HG03439 (cell line): Measurements from ENCODE around the gene TOP3A.

ENCODE experiments used
- ATAC-seq: cut with Tn5 transposase; IDR thresholded peaks from one replicate; pipeline ENCODE4 v1.9.1; 2021; ENCODE audit warnings: mild to moderate bottlenecking, moderate library complexity; ENCODE audit not compliant: unreplicated experiment

The TOP3A gene

DNA sequence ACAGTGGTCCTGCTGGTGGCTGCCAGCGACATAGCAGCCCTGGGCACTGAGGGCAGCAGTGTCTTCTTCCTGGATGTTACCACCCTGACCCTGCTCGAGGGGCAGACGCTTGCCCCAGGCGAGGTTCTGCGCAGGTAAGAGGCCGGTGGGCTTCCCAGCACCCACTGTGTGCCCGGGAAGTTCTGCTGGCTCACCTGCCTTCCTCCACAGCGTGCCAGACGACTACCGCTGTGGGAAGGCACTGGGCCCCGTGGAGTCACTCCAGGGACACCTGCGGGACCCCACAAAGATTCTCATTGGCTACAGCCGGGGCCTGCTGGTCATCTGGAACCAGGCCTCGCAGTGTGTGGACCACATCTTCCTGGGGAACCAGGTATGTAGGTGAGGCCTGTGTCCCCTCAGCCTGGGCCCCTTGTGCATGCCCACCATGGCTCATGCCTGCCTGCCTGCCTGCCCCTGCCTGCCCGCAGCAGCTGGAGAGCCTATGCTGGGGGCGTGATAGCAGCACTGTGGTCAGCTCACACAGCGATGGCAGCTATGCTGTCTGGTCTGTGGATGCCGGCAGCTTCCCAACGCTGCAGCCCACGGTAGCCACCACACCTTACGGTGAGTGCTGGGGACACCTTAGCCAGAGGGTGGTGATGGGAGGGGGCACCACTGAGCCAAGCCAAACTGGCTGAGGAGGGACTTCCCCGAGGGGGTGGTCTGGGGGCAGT lies 80.8 kb downstream of the TOP3A start:
- ATAC-seq: no peak

DNA sequence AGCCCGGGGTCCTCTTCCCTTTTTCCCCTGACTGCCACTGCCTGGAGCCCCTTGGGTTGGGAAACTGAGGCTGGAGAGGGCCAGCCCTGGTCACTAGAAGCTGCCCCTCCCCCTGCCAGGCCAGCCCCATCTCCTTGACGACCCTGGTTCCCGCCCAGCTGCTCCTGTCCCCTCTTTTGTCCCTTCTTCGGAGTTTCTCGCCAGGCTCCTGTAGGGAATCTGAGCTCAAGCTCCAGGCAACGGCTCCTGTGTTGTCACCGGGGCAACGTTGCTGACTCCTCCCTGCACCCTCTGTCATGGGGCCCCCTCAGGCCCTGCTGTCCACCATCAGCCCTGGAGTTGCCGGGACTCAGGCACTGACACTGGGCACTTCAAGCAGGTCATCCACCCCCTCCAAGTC lies 83.6 kb downstream of the TOP3A start:
- ATAC-seq: no peak

DNA sequence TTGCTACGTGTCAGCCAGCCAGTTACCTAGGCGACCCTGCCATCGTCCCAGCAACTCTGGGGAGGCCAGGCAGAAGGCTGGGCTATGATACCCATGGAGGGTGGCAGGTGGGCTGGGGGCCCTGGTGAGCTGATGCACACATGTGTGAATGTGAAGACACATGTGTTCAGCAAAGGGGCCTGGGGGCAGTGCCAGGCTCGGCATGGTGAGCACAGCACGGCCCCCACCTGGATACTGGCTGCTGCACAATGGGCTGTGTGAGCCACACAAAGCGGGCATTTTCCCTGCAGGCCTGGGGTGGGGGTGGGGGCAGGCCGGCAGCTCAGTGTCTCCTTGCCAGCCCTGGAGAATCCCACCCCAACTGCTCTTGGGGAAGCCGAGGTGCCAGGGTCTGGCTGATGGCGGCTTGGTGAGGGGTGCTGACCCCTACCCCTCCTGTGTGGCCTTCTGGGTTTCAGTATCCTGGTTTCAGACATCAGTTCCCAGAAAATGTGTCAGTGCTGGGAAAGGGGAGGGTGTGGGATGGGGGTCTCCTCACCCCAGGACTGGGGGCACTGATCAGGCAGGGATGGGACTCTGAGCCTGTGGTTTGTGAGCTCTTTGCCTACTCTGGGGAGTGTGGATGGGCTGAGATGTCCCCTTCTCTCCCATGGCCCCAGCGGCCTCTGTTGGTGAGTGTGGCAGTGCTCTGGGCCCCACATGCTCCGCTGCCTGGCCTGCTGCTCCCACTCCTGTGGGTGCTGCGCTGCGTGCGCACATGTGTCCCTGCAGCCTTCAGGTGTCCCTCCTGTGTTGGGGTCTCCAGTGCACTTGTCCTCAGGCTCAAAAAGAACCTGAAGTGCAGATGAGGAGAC lies 84.3 kb downstream of the TOP3A start:
- ATAC-seq: no peak

DNA sequence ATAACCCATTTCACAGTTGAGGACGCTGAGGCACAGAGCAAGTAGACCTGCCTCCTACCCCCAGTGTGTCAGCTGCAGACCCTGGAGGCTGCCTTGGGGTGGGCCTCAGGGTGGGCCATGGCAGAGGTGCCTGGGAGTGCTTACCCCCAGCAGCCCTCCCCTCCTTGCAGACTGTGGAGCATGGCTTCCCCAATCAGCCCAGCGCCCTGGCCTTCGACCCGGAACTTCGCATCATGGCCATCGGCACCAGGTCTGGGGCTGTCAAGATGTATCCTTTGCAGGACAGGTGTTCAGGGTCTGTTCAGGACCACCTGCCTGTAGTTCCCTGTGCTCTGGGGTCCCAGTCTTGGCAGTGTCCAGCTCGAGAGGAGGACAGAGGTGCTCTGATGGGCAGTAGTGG lies 85.0 kb downstream of the TOP3A start:
- ATAC-seq: no peak

DNA sequence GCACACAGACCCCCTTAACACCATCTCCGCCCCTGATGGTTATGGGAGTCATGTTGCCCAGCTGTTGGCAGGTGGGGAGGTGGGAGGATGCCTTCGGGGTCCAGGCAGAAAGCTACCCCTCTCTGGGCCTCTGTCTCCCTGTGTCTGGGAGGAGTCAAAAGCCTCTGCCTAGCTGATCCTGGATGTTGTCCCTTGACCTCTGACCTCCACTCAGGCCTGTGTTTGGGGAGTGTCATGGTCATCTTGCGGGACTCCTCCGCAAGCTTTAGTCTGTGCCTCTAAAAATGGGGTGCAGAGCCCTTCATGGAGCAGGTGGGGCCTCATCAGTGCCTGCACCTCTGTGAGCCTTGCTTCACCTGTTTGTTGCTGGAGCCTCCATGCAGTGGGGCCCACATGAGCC lies 85.5 kb downstream of the TOP3A start:
- no peak for ATAC-seq

DNA sequence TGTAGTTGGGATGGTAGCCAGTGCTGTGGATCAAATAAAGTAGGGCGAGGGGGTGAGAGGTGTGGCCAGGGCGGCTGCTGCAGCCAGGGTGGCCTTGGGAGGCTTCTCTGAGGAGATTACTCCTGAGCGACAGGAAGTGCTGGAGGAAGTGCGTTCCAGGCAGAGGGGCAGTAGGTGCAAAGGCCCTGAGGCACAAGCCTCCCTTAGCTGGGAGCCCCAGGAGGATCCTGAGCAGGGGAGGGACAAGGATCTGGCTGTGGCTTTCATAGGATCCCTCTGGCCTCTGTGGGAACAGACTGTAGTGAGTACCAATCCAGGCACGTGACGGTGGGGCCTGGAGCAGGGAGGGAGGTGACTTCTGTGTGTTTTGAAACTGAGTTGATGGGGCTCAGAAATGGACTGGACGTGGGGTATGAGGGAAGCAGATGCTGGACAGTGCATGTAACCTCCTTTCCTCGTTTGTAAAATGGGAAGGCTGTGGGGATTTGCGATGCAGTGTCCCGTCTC lies 86.6 kb downstream of the TOP3A start:
- ATAC-seq: no peak

DNA sequence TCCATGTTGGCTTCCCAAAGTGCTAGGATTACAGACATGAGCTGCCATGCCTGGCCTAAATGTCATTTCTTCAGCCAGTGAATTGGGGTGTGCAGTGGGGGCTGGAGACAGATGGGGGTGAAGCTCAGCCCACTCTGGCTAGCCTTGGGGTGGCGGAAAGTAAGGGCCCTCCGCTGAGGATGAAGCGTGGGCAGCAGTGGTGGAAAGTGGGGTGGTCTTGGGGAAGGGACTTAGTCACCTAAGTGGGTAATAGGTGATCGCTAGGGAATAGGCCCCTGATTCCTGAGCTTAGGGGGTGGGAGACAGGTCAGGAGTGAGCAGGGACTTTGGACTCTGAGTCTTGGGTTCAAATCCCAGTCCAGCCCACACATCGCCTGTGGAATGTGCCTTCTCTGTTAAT lies 87.2 kb downstream of the TOP3A start:
- no peak for ATAC-seq

DNA sequence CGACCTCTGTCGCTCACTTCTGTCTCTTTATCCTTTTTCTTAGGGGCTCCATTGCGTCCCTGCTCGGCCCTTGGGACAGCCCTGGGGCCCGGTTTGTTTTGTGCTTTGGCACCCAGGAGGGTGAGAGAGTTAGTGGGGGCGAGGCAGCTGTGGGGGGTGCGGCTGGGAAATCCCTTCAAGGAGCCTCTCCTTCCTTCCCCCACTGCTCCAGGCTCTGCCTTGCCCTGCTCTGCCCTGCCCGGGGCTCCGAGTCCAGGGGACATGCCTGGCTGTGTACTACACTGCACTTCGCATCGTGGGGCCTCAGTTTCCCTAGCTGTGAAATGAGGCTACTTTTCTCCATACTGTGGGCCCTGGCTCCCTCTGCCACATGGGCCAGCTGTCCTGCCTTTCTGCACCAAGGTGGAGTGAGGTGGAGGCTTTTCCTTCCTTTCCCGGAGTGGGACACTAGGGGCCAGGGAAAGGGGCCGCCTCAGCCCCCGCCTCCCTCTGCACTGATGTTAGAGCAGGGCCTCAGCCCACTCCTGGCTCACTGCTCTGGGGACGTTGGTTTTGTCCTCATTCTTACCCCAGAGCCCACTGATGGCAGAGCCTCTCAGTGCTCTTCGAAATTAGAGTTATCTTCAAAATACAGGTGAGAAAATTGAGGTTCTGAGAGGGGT lies 88.4 kb downstream of the TOP3A start:
- no peak for ATAC-seq

DNA sequence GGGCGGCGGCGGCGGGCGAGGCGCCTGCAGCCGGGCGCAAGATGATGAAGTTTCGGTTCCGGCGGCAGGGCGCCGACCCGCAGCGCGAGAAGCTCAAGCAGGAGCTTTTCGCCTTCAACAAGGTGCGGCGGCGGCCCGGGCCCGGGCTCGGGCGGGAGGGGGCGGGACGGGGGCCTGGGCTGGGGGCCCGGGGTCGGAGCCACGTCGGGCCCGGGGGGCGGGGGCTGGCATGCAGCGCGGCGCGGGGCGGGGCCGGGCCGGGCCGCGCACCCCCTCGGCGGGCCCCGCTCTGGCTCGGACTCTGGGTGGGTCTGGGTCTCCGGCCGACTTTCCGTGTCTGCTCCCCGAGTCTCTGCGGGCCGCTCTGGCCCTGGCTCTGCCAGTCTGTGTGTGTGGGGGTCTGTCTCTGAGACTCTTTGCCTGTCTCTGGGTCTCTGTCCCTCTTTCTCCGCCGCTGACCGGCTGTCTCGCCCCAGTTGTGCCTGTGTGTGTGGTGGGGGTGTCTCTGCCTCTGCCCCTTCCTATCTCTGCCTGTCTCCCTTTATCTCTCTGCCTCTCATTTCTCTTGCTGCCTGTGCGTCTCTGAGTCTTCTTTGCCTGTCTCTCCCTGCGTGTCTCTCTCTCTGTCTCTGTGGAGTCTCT lies 89.0 kb downstream of the TOP3A start:
- ATAC-seq: peak; percentile 13

DNA sequence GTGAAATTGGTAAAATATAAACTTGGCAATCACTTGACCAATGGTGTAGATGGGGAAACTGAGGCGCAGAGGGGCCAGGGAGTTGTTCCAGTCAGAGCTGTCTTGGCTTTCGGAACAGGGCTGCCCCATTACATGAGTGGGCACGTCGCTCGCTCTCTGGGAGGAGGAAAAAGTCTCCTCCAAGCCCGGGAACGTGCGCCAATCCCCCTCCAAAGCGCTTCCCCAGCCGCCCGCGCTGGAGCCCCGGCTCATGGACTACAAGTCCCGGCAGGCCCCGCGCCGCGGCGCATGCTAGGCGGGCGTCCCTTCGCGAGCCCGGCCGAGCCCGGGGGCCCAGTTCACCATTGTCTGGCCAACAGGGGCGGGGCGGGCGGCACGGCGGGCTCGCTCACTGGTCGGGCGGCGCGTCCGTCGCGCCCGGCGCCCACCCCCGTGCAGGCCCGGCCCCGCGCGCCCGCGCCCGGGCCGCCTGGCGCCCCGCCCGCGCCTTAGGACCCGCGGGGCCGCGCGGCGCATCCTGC lies 89.6 kb downstream of the TOP3A start, which contains the start of gene LLGL1:
LLGL1 (plus strand) TSS at position 515 of the 521 bp plus-strand sequence. CDS start 48 bp downstream, outside the sequence.
- peak; percentile 81 for ATAC-seq

DNA sequence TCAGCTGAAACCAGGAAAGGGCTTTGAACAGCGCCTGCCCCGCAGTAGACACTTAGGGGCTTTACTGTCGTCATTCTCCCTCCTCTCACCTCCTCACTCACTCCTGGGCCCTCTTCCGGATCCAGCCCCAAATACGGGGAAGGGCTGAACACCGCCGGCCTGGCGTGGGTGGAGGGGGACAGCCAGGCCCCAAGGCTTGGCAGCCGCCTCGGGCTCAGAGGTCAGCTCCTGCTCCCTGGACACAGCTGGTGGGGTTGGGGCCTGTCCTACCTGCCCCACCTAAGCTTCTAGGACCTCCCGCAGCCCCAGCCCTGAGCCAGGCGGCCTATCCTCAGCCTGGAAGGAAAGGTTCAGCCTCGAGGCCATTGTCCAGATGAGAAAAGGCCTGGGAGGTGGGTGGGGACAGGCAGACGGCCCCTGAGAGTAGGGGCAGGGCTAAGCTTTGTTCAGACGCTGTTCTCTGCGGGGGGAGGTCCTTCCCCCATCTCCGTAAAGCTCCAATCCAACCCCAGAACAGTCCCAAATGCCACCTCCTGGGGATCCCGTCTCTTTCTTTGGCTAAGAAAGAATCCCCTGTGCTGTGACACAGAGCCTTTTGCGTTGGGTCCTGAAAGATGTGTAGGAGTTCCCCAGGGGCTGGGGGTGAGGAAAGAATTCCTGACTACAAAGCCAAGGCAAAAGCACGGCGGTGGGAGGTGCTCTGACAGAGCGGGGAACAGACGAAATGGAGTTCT lies 90.2 kb downstream of the TOP3A start:
- no peak for ATAC-seq

DNA sequence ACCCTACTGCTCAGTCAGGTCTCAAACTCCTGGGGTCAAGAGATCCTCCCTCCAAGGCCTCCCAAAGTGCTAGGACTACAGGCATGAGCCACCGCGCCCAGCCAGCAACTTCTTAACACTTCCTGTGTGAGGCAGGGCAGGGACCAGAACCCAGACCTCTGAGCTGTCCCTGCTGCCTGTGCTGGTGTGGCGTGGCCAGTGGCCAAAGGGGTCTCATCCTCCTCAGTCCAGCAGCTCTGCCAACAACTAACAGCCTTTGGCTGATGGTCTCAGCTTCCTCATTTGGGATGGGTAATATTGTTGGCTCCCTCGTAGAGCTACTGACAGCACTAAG lies 90.8 kb downstream of the TOP3A start:
- ATAC-seq: no peak
